ENCODE results near the gene KCNT2. TPM values are rescaled to one million over a fixed set of nuclear protein-coding genes. Genes with fewer than 3 reads are reported as not detected.

Gene KCNT2
- total and polyA plus RNA-seq, 11 donors = 0.15 to 6.9 (median 0.57) TPM

- Histone ChIP-seq H3K4me3 (peak overlapping the region in 1 of 12 donors; percentile 25), H3K27me3 (no peaks in the 10 kb centered on the region), H3K36me3 (no peaks in the 10 kb centered on the region), H3K4me1 (no peaks in the 10 kb centered on the region), H3K27ac (no peak overlapping the region), H3K9me3 (no peaks in the 10 kb centered on the region)
- DNase-seq (no peak), ATAC-seq (no peak)
- no peak for TF ChIP-seq CTCF (IDR thresholded peaks at IDR 0.05)
- TF ChIP-seq POLR2A (IDR thresholded peaks at IDR 0.05) = no peak
- intact Hi-C loops (cut with DNase I) = no loop called here
- WGBS, 4 donors = 29 to 39% (median 33%) methylated on average over 1 of the region's 1 CpG
These were observed 227.9 kb downstream of the KCNT2 start for GRCh38 chr1:196380316-196380715.

- no peaks in the 10 kb centered on the region for H3K27me3 ChIP-seq
- H3K4me3 ChIP-seq = no peak overlapping the region
- no peaks in the 10 kb centered on the region for H3K36me3 ChIP-seq
- no peak for DNase-seq
- no peaks in the 10 kb centered on the region for H3K9me3 ChIP-seq
- WGBS, 4 donors = 82 to 90% (median 87%) methylated on average over 3 of the region's 3 CpGs
- intact Hi-C loops (cut with DNase I) = no loop called here
- no peaks in the 10 kb centered on the region for H3K4me1 ChIP-seq
- TF ChIP-seq CTCF (IDR thresholded peaks at IDR 0.05) (no peak), POLR2A (IDR thresholded peaks at IDR 0.05) (no peak)
- H3K27ac ChIP-seq = no peak overlapping the region
- ATAC-seq = no peak
These were observed 230.4 kb downstream of the KCNT2 start for GRCh38 chr1:196377811-196378210.

GRCh38 chr1:196376630-196377328 lies 231.5 kb downstream of the KCNT2 start:
- WGBS, 4 donors = 88 to 91% (median 89%) methylated on average over 4 of the region's 4 CpGs
- intact Hi-C loops (cut with DNase I) = no loop called here
- Histone ChIP-seq H3K4me3 (no peak overlapping the region), H3K4me1 (no peaks in the 10 kb centered on the region), H3K27ac (no peak overlapping the region), H3K27me3 (no peaks in the 10 kb centered on the region), H3K36me3 (no peaks in the 10 kb centered on the region), H3K9me3 (no peaks in the 10 kb centered on the region)
- ATAC-seq (no peak), DNase-seq (no peak)
- TF ChIP-seq CTCF (IDR thresholded peaks at IDR 0.05) (no peak), POLR2A (IDR thresholded peaks at IDR 0.05) (no peak)

- 53 to 70% (median 62%) methylated on average over 1 of the region's 1 CpG for WGBS, 4 donors
- DNase-seq (no peak), ATAC-seq (no peak)
- H3K9me3 ChIP-seq = no peaks in the 10 kb centered on the region
- H3K27ac ChIP-seq = no peak overlapping the region
- H3K4me3 ChIP-seq = no peak overlapping the region
- H3K4me1 ChIP-seq = no peaks in the 10 kb centered on the region
- TF ChIP-seq POLR2A (IDR thresholded peaks at IDR 0.05) (no peak), CTCF (IDR thresholded peaks at IDR 0.05) (no peak)
- no peaks in the 10 kb centered on the region for H3K36me3 ChIP-seq
- H3K27me3 ChIP-seq = no peaks in the 10 kb centered on the region
- intact Hi-C loops (cut with DNase I) = no loop called here
These were observed 234.4 kb downstream of the KCNT2 start for GRCh38 chr1:196373798-196374197.

Data from heart left ventricle (tissue), 16 donors.